HG02763 (cell line): ENCODE data around the gene GULP1.

ENCODE experiments used
- ATAC-seq: cut with Tn5 transposase; IDR thresholded peaks from one replicate; pipeline ENCODE4 v1.9.1; 2021; ENCODE audit warnings: mild to moderate bottlenecking, moderate library complexity; ENCODE audit not compliant: unreplicated experiment

GULP1 gene

DNA sequence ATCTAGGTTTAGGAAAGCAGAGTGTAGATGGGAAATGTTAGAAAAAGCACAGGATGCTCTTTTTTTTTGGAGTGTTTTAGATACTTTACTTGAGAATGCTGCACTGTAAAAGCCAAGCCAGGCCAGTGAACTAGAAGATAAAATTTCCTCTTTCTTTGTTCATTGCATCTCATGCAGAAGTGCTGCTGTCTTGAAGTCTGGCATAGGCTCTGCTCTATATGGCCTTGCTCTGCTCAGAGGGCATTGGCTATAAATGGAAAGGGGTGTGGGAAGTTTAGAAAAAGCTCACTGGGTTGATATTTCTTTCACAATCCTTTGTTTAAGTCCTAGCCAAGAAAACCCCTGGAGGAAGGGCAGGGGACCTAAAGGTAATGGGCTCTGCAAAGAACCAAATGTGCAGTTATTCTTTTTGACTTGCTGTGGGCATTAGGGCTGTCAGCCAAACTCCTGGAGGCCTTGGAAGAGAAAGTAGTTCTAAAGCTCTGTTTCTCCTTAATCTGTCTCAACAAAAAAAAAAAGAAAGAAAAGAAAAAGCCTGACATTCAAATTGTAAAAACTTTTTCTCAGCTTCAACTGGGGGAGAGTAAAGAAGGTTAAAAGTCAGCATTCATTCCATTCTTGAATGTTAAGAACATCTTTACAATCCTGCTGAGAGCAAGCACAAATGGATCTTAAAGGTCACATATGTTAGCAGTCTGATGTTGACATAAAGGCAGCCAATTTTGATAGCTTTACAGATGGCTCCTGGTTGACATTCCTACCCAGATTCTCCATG is 338.3 kb downstream of the GULP1 start:
- no peak for ATAC-seq

DNA sequence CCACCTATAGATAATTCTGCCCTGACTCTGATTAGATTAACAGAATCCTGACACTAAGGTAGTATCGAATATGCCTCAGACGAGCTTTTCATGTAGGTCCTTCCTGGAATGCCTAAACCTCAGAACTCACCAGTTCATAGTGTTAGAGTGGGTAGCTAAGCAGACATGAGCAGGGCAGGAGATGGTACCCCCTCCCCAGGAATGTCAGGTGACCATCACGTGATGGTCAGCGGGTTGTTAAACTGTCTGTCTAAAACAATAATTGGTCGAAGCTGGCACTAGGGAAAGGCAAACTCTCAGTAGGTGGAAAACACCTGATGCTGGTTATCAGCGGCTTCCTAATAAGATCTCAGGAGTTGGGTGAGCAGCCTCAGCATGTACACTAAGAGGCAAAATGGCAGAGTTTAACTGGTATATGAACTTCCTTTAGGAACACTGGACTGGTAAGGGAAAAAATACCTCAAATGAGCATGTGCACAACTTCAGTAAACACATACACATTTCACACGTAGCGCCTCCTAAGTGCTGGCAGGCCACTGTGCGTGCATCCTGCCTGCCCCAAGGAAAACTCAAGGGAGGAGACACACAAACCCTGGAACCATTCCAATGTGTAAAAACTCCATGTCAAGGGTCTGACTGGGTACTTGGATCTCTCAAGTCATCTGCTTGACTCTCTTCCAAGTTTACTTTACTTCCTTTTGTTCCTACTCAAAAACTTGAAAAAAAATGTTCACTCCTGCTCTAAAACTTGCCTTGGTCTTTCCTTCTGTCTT is 339.5 kb downstream of the GULP1 start:
- no peak for ATAC-seq

- ATAC-seq: no peak
Measured at GRCh38 chr2:188634656-188635055, 343.0 kb downstream of the GULP1 start.
